Measurements from ENCODE around the gene HOXA2.

The HOXA2 gene

DNA sequence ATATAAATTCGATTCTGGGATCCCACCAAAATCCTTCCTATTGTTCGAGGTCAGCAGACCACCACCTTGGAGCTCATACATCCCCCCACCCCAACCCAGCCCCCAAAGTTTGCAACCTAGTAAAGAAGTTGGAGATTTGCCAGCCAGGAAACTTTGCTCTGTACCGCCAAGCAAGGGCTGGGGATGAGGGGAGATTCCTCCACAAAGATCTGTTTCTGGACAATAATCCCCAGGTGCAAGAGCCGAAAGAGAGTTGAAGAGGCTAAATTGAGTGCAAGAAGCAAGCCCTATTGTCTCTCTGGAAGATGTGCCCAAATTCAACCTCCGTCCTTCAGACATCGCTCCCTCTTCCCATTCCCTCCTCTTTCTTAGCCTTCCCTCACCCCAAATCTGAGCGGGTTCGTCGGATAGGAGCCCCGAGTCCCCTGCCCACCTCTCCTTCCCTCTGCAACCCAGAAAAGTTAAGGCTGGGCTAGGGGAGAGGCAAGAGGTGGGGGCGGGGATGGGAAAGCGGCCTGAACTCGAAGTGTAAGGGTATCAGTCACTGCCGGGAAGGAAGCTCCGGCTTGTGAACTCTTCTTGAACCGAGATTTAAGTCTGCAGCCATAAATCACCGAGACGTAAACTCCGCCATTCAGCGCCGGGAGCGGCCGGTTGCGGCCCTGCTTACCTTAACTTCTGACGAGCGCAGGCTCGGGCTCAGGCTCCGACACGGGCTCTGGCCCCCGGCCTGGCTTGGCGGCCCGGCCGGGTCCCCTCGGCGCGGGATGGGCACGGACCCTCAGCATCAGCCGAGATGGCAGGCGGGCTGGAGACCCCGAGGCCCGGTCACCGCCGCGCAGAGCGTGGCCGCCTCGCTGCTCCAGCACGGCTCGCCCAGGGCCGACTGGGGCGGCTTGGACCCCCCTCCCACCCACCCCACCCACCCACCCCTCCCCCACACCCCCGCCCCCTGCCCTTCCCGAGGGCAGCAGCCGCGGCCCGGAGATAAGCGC, 10.8 kb upstream of the HOXA2 start (continued):
- 0 out of 2 replicates have a peak, but pooled peaks have one; percentile 23 for TF ChIP-seq KLF16 (tag by site-specific recombination; IDR thresholded peaks at IDR 0.05)
- no peak for TF ChIP-seq ZNF350 (tag by site-specific recombination; IDR thresholded peaks at IDR 0.05)
- peak; percentile 59 for TF ChIP-seq ZEB2 (tag by site-specific recombination; IDR thresholded peaks at IDR 0.05)
- peak; percentile 60; the same call in 1 of the 2 replicates for TF ChIP-seq ZNF366 (tag by site-specific recombination; conservative IDR thresholded peaks at IDR 0.05)
- TF ChIP-seq, protein P1, sequence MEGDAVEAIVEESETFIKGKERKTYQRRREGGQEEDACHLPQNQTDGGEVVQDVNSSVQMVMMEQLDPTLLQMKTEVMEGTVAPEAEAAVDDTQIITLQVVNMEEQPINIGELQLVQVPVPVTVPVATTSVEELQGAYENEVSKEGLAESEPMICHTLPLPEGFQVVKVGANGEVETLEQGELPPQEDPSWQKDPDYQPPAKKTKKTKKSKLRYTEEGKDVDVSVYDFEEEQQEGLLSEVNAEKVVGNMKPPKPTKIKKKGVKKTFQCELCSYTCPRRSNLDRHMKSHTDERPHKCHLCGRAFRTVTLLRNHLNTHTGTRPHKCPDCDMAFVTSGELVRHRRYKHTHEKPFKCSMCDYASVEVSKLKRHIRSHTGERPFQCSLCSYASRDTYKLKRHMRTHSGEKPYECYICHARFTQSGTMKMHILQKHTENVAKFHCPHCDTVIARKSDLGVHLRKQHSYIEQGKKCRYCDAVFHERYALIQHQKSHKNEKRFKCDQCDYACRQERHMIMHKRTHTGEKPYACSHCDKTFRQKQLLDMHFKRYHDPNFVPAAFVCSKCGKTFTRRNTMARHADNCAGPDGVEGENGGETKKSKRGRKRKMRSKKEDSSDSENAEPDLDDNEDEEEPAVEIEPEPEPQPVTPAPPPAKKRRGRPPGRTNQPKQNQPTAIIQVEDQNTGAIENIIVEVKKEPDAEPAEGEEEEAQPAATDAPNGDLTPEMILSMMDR (tag by site-specific recombination; IDR thresholded peaks at IDR 0.05) = no peak
- no peak for TF ChIP-seq ZNF473 (tag by site-specific recombination; IDR thresholded peaks at IDR 0.05)
- TF ChIP-seq ZXDB (tag by site-specific recombination; IDR thresholded peaks at IDR 0.05) = peak; percentile 70
- no peak for TF ChIP-seq ZSCAN16 (tag by site-specific recombination; IDR thresholded peaks at IDR 0.05)
- TF ChIP-seq ZBTB1 (tag by site-specific recombination; IDR thresholded peaks at IDR 0.05) = no peak
- TF ChIP-seq SP2 (tag by site-specific recombination; IDR thresholded peaks at IDR 0.05) = no peak
- TF ChIP-seq ZNF169 (tag by site-specific recombination; IDR thresholded peaks at IDR 0.05) = no peak
- TF ChIP-seq, protein P2, sequence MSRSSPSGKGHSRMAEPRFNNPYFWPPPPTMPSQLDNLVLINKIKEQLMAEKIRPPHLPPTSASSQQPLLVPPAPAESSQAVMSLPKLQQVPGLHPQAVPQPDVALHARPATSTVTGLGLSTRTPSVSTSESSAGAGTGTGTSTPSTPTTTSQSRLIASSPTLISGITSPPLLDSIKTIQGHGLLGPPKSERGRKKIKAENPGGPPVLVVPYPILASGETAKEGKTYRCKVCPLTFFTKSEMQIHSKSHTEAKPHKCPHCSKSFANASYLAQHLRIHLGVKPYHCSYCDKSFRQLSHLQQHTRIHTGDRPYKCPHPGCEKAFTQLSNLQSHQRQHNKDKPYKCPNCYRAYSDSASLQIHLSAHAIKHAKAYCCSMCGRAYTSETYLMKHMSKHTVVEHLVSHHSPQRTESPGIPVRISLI (tag by site-specific recombination; IDR thresholded peaks at IDR 0.05) = no peak
- peak; percentile 86; the same call in 1 of the 2 replicates for TF ChIP-seq MEIS1 (CRISPR knock-in tag; IDR thresholded peaks at IDR 0.05; ENCODE audit: borderline replicate concordance)
- TF ChIP-seq, protein P3, sequence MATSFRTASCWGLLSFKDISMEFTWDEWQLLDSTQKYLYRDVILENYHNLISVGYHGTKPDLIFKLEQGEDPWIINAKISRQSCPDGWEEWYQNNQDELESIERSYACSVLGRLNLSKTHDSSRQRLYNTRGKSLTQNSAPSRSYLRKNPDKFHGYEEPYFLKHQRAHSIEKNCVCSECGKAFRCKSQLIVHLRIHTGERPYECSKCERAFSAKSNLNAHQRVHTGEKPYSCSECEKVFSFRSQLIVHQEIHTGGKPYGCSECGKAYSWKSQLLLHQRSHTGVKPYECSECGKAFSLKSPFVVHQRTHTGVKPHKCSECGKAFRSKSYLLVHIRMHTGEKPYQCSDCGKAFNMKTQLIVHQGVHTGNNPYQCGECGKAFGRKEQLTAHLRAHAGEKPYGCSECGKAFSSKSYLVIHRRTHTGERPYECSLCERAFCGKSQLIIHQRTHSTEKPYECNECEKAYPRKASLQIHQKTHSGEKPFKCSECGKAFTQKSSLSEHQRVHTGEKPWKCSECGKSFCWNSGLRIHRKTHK (tag by site-specific recombination; IDR thresholded peaks at IDR 0.05) = no peak
- TF ChIP-seq, protein P4, sequence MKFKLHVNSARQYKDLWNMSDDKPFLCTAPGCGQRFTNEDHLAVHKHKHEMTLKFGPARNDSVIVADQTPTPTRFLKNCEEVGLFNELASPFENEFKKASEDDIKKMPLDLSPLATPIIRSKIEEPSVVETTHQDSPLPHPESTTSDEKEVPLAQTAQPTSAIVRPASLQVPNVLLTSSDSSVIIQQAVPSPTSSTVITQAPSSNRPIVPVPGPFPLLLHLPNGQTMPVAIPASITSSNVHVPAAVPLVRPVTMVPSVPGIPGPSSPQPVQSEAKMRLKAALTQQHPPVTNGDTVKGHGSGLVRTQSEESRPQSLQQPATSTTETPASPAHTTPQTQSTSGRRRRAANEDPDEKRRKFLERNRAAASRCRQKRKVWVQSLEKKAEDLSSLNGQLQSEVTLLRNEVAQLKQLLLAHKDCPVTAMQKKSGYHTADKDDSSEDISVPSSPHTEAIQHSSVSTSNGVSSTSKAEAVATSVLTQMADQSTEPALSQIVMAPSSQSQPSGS (tag by site-specific recombination; IDR thresholded peaks at IDR 0.05; ENCODE audit: low read depth) = no peak
- 0 out of 2 replicates have a peak, but pooled peaks have one; percentile 52 for TF ChIP-seq ZNF501 (tag by site-specific recombination; IDR thresholded peaks at IDR 0.05)
- TF ChIP-seq ZSCAN30 (tag by site-specific recombination; IDR thresholded peaks at IDR 0.05) = 0 out of 2 replicates have a peak, but pooled peaks have one; percentile 25
- no peak for TF ChIP-seq ZNF624 (tag by site-specific recombination; IDR thresholded peaks at IDR 0.05)
- TF ChIP-seq ZNF707 (tag by site-specific recombination; IDR thresholded peaks at IDR 0.05) = no peak
- TF ChIP-seq SCRT2 (tag by site-specific recombination; IDR thresholded peaks at IDR 0.05) = no peak
- TF ChIP-seq, protein P5, sequence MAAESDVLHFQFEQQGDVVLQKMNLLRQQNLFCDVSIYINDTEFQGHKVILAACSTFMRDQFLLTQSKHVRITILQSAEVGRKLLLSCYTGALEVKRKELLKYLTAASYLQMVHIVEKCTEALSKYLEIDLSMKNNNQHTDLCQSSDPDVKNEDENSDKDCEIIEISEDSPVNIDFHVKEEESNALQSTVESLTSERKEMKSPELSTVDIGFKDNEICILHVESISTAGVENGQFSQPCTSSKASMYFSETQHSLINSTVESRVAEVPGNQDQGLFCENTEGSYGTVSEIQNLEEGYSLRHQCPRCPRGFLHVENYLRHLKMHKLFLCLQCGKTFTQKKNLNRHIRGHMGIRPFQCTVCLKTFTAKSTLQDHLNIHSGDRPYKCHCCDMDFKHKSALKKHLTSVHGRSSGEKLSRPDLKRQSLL (tag by site-specific recombination; IDR thresholded peaks at IDR 0.05) = no peak
- no peak for TF ChIP-seq ZNF302 (tag by site-specific recombination; IDR thresholded peaks at IDR 0.05; ENCODE audit: low read depth)
- no peak for TF ChIP-seq ZNF792 (tag by site-specific recombination; IDR thresholded peaks at IDR 0.05)
- TF ChIP-seq ZNF140 (tag by site-specific recombination; IDR thresholded peaks at IDR 0.05) = no peak
- TF ChIP-seq ZNF155 (tag by site-specific recombination; IDR thresholded peaks at IDR 0.05) = no peak
- no peak for TF ChIP-seq ZNF747 (tag by site-specific recombination; IDR thresholded peaks at IDR 0.05)
- TF ChIP-seq, protein P6, sequence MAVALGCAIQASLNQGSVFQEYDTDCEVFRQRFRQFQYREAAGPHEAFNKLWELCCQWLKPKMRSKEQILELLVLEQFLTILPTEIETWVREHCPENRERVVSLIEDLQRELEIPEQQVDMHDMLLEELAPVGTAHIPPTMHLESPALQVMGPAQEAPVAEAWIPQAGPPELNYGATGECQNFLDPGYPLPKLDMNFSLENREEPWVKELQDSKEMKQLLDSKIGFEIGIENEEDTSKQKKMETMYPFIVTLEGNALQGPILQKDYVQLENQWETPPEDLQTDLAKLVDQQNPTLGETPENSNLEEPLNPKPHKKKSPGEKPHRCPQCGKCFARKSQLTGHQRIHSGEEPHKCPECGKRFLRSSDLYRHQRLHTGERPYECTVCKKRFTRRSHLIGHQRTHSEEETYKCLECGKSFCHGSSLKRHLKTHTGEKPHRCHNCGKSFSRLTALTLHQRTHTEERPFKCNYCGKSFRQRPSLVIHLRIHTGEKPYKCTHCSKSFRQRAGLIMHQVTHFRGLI (tag by site-specific recombination; IDR thresholded peaks at IDR 0.05) = no peak
- TF ChIP-seq ZNF48 (tag by site-specific recombination; IDR thresholded peaks at IDR 0.05) = no peak
- TF ChIP-seq EGR2 (tag by site-specific recombination; IDR thresholded peaks at IDR 0.05; ENCODE audit: low read depth) = no peak
- no peak for TF ChIP-seq ZNF266 (tag by site-specific recombination; IDR thresholded peaks at IDR 0.05; ENCODE audit: low read depth)
- TF ChIP-seq ZNF426 (tag by site-specific recombination; IDR thresholded peaks at IDR 0.05) = no peak
- TF ChIP-seq ZNF585B (tag by site-specific recombination; IDR thresholded peaks at IDR 0.05) = no peak

Measured in HEK293 (cell line).